Astrocyte of the cerebellum (primary cell): ENCODE measurements around the gene UBA1.

Experiments used
- DNase-seq: peaks from one replicate; pipeline ENCODE4 v3.0.0-alpha.2; 2011; ENCODE audit warnings: low read depth
- H3K4me3 ChIP-seq: 2 replicates; pipeline ENCODE4 v1.5.1; 2011; ENCODE audit warnings: mild to moderate bottlenecking, low read depth, low read length, moderate library complexity
- in situ Hi-C: cut with HindIII; loops from 2 replicates; pipeline ENCODE4 v1.10.0; 2017; ENCODE audit warnings: low sequenced_read_pairs
- TF ChIP-seq, protein P1 (sequence below): IDR thresholded peaks from 2 replicates; pipeline ENCODE4 v1.5.1; 2012; ENCODE audit warnings: low read length, low read depth, moderate library complexity, mild to moderate bottlenecking; ENCODE audit errors: missing control alignments

UBA1 gene

DNA sequence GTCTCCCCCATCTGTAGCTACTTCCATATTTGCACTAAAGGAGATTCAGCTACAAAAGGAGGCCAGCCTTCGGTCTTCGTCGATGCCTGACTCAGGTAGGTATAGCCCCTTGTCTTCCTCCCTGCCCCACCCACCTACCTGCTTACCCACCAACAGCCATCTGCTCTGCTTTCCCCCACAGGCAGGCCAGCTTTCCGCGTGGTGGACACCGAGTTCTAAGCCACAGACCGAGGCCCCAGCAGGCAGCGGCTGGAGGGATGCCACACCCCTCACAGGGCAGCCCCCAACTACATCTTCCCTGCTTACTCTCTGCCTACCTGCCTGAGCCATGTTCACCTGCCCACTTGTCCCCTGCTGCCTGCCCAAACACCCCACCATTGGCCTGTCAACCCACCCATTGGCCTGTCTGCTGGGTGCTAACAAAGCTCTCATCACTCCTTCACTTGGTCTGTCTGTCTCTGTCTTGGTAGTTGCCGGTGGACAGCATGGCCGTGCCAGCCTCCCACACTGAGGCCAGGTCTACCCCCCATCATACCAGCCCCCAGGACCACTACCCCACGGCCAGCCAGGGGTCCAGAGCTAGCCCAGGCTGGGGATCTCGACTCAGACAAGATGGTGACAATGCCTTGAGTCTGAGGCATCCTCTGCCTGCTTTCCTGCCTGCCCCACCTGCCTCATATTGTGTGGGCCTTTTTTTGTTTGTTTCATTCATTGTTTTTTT lies 35.1 kb downstream of the UBA1 start:
- no peak for DNase-seq
- TF ChIP-seq, protein P1, sequence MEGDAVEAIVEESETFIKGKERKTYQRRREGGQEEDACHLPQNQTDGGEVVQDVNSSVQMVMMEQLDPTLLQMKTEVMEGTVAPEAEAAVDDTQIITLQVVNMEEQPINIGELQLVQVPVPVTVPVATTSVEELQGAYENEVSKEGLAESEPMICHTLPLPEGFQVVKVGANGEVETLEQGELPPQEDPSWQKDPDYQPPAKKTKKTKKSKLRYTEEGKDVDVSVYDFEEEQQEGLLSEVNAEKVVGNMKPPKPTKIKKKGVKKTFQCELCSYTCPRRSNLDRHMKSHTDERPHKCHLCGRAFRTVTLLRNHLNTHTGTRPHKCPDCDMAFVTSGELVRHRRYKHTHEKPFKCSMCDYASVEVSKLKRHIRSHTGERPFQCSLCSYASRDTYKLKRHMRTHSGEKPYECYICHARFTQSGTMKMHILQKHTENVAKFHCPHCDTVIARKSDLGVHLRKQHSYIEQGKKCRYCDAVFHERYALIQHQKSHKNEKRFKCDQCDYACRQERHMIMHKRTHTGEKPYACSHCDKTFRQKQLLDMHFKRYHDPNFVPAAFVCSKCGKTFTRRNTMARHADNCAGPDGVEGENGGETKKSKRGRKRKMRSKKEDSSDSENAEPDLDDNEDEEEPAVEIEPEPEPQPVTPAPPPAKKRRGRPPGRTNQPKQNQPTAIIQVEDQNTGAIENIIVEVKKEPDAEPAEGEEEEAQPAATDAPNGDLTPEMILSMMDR, result no peak
- H3K4me3 ChIP-seq, result no peak overlapping the region
- in situ Hi-C loops, result no loop called here

DNA sequence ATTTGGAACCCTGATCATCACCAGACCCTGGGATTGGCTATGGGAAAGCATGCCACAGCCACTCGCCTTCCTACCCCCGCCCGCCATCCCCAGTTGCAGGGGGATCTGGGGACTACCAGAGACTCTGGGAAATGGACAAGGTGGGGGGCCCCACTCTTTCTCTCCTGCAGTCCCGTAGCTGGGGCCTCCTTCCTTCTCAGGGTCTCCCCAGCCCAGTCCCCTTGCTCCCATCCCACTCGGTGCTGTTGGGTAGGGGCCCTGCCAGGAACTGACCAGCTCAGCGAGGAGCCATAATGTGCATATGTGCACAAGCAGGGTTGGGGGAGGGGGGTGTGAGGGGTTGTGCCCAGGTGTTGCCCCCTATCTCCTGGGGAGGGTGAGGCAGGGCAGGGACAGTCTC lies 35.8 kb downstream of the UBA1 start:
- in situ Hi-C loops, result no loop called here
- TF ChIP-seq, protein P1, result no peak
- DNase-seq, result no peak

DNA sequence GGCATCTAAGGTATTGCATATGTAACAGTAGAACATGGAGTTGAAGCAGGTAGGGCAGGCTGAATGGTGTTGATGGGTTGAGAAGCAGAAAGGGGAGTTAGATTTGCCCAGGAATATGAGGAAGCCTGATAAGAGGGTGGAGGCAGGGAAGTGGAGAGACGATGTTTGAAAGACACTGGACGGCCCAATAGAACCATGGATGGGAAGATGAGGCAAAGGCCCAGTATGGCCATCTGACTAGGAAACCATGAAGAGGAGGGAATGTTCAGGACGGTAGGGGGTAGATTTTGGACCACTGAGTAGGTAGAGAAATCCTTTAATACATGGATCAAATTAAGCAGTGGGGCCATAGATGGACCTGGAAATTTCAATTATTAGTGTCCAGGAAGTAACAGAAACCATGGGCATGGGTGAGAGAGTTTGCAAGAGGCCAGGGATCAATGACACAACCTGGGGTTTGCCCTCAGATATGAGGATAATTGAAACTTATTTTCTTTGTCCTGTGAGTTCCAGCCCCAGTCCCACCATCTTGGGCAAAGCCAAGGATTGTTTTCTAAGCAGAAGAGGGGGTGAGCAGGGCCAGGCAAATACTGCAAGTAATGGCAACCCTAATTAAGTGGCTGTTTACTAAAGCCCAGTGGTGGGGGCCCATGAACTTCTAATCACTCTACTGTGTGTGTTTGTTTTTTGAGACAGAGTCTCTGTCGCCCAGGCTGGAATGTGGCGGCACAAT lies 36.7 kb downstream of the UBA1 start:
- TF ChIP-seq, protein P1, result no peak
- DNase-seq, result no peak
- in situ Hi-C loops, result no loop called here
- no peak overlapping the region for H3K4me3 ChIP-seq

More for the DNA sequence above, 35.8 kb downstream of the UBA1 start:
- H3K4me3 ChIP-seq, result no peak overlapping the region

DNA sequence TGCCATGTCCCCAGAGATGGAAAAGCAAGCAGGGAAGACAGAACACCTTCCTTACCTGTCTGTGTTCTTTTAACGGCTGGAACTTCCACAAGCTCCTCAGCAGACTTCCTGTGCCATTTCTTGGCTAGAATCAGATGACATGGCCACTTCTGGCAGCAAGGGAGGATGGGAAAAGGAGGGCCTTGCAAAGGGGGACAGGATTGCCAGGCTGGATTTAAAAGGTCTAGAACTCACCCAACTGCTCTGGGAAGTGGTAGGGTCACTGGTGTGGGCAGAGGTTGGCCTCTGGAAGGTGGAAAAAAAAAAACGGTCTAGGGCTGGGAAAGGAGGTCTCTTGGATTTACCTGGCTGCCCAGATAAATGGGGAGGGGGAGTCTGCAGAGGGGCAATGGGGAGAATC lies 37.5 kb downstream of the UBA1 start:
- in situ Hi-C loops, result no loop called here
- TF ChIP-seq, protein P1, result no peak
- H3K4me3 ChIP-seq, result no peak overlapping the region
- no peak for DNase-seq

DNA sequence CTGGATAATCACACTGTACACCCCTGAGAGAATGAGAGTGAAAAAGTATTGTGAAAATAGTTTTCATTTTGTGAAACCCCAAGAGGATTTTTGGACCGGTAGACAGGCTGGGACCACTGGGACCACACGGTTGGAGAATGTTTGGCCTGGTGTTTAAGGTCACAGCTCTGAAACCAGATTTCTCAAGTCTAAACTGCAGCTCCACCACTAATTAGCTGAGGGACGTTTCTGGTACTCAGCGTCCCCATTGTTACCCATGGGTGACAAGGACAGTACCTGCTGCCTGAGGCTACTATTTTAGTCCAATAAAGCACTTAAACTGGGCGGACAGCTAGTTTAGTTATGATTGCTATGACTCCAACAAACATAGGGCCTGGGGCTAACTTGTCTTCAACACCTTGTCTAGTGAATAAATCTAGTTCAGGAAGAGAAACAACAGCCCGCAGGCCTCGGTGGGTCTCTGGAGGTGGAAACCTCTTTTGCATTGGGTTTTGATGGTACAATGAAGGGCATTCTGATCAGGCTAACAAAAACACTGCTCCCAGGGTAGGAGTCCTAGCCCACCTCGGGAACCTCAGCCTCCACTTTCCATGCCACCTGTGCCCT lies 38.7 kb downstream of the UBA1 start:
- peak overlapping the region; percentile 61 for H3K4me3 ChIP-seq
- TF ChIP-seq, protein P1, result no peak
- in situ Hi-C loops, result no loop called here
- no peak for DNase-seq

DNA sequence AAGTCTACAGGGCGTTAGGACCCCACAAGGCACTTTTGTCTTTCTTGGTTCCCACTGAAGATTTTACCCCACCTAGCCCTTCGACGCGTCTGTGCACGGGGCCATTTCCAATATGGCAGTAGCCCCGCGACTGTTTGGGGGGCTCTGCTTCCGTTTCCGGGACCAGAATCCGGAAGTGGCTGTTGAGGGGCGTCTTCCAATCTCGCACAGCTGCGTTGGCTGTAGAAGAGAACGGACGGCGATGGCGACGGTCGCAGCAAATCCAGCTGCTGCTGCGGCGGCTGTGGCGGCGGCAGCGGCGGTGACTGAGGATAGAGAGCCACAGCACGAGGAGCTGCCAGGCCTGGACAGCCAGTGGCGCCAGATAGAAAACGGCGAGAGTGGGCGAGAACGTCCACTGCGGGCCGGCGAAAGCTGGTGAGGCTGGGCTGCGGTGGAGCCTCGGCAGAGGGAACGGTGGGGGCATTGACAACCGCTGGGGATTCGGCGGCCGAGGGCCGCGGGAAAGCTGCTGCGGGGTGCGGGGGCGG lies 39.2 kb downstream of the UBA1 start, which contains the start of gene USP11:
Gene USP11 (plus strand): TSS at position 207 of the 530 bp plus-strand sequence. CDS start 35 bp downstream, at position 242.
- in situ Hi-C loops, result no loop called here
- TF ChIP-seq, protein P1, result no peak
- peak within 1 kb of the TSS; percentile 61 for H3K4me3 ChIP-seq
- peak; percentile 6 for DNase-seq
